CD4-positive, alpha-beta T cell (primary cell): ENCODE results near the gene IRF6. TPM values are rescaled to one million over a fixed set of nuclear protein-coding genes. Genes with fewer than 3 reads are reported as not detected.

Experiments
- ATAC-seq: fragments of 200-7000 bp; cut with Tn5 transposase; one replicate; pipeline ENCODE4 v1.10.0; 2022; ENCODE audit warnings: mild to moderate bottlenecking; ENCODE audit not compliant: poor library complexity
- CTCF ChIA-PET: fragments of 350-600 bp; sonication (Branson Sonifier 250); formaldehyde crosslinking; loops from one replicate; lab custom pipeline; 2021; ENCODE audit warnings: antibody characterized with exemption, inconsistent platforms; lab: Charles Lee
- POLR2A ChIA-PET: fragments of 350-600 bp; sonication (Branson Sonifier 250); formaldehyde crosslinking; loops from one replicate; lab custom pipeline; 2021; ENCODE audit warnings: antibody characterized with exemption, inconsistent platforms; lab: Charles Lee
- DNase-seq, 14 experiments: peaks; one replicate each; pipeline ENCODE4 v3.0.0-alpha.2; 2013 to 2020; ENCODE audit warnings: mixed read lengths in 2 of 14
- H3K27ac ChIP-seq, 2 donors: one replicate each; pipeline versions ENCODE4 v1.5.1 to v1.7.0; 2013; ENCODE audit warnings: low read length in 2 of 2, low read depth in 1 of 2, mild to moderate bottlenecking in 1 of 2
- H3K27me3 ChIP-seq, 2 experiments: 1 replicate in 1 of 2; 2 replicates in 1 of 2; pipeline versions ENCODE4 v1.6.1 to v1.7.0; 2013; ENCODE audit warnings: low read length in 2 of 2, control low read depth in 1 of 2, mild to moderate bottlenecking in 1 of 2, moderate library complexity in 1 of 2; ENCODE audit not compliant: insufficient read depth in 2 of 2, control insufficient read depth in 1 of 2
- H3K36me3 ChIP-seq: one replicate; pipeline ENCODE4 v1.6.1; 2013; ENCODE audit warnings: low read length, control low read depth; ENCODE audit not compliant: insufficient read depth
- H3K4me1 ChIP-seq: one replicate; pipeline ENCODE4 v1.6.1; 2013; ENCODE audit warnings: low read length, control low read depth; ENCODE audit not compliant: insufficient read depth
- H3K4me3 ChIP-seq: one replicate; pipeline ENCODE4 v1.5.1; 2013; ENCODE audit warnings: mild to moderate bottlenecking, low read length, moderate library complexity
- H3K9me3 ChIP-seq, 2 experiments: 1 replicate in 1 of 2; 2 replicates in 1 of 2; pipeline versions ENCODE4 v1.6.1 to v1.7.0; 2013; ENCODE audit warnings: low read length in 2 of 2, mild to moderate bottlenecking in 2 of 2, control low read depth in 1 of 2, moderate library complexity in 1 of 2; ENCODE audit not compliant: control insufficient read depth in 1 of 2, insufficient read depth in 1 of 2
- H3K27ac Mint-ChIP-seq: one replicate; pipeline ENCODE4 v1.8.0; 2020; ENCODE audit warnings: mixed read lengths
- H3K27me3 Mint-ChIP-seq: one replicate; pipeline ENCODE4 v1.8.0; 2021; ENCODE audit warnings: mixed read lengths
- H3K36me3 Mint-ChIP-seq: one replicate; pipeline ENCODE4 v1.8.0; 2021; ENCODE audit warnings: low read depth, mixed read lengths
- H3K4me1 Mint-ChIP-seq: one replicate; pipeline ENCODE4 v1.8.0; 2021; ENCODE audit warnings: low read depth, mixed read lengths
- H3K4me3 Mint-ChIP-seq: one replicate; pipeline ENCODE4 v1.8.0; 2020; ENCODE audit warnings: mild to moderate bottlenecking, mixed read lengths
- H3K9me3 Mint-ChIP-seq: one replicate; pipeline ENCODE4 v1.8.0; 2020; ENCODE audit warnings: mixed read lengths
- intact Hi-C, 2 experiments: fragments of 100-400 bp; cut with DNase I in 1 of 2; cut with micrococcal nuclease in 1 of 2; formaldehyde crosslinking; loops; one replicate each; pipeline versions ENCODE4 v1.15.1 to v1.9.0; 2023 to 2025; cut with DNase I, micrococcal nuclease
- total RNA-seq, 174 experiments: library from RNA in 2 of 174; stranded (reverse) in 2 of 174; gene quantifications; one replicate each; pipeline ENCODE4 v1.2.3 and lab custom pipeline; 2021 to 2026
- TF ChIP-seq, protein P1 (sequence below): fragments of 200-600 bp; IDR thresholded peaks from one replicate; pipeline ENCODE4 v1.8.0; 2022; ENCODE audit warnings: antibody characterized with exemption, mild to moderate bottlenecking

Gene IRF6
- total RNA-seq, 2 experiments from 2014 or later: 0.74 to 1.7 TPM

DNA sequence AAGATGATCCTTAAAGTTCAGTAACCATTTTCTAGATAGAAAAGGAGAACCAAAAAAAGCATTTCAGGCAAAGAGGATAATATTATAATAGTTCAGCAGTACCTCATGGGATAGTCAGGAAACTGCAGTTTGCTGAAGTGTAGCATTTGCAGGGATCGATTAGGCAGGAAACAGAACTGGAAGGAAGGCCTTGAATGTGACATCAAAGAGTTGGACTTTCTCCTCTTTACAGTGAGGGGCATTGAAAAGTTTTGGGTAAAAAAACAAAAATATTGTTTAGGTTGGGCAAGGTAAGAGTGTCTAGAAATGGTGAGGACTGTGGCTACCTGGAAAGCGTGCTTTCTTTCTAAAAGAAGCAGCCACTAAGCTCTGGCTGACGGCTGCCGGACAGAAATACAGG, 8.0 kb upstream of the IRF6 start:
- Histone ChIP-seq H3K36me3 (no peaks in the 10 kb centered on the region), H3K9me3 (no peaks in the 10 kb centered on the region), H3K27ac (no peak overlapping the region), H3K4me1 (peaks cover 5% of the 10 kb centered on the region), H3K4me3 (no peak overlapping the region), H3K27me3 (peaks cover 0 to 5% of the 10 kb centered on the region in 2 experiments)
- DNase-seq (no peak), ATAC-seq (no peak)
- Mint-ChIP-seq H3K27ac (no peak overlapping the region), H3K36me3 (no peaks in the 10 kb centered on the region), H3K27me3 (no peaks in the 10 kb centered on the region), H3K4me1 (peaks cover 10% of the 10 kb centered on the region), H3K4me3 (no peak overlapping the region), H3K9me3 (no peaks in the 10 kb centered on the region)
- TF ChIP-seq, protein P1, sequence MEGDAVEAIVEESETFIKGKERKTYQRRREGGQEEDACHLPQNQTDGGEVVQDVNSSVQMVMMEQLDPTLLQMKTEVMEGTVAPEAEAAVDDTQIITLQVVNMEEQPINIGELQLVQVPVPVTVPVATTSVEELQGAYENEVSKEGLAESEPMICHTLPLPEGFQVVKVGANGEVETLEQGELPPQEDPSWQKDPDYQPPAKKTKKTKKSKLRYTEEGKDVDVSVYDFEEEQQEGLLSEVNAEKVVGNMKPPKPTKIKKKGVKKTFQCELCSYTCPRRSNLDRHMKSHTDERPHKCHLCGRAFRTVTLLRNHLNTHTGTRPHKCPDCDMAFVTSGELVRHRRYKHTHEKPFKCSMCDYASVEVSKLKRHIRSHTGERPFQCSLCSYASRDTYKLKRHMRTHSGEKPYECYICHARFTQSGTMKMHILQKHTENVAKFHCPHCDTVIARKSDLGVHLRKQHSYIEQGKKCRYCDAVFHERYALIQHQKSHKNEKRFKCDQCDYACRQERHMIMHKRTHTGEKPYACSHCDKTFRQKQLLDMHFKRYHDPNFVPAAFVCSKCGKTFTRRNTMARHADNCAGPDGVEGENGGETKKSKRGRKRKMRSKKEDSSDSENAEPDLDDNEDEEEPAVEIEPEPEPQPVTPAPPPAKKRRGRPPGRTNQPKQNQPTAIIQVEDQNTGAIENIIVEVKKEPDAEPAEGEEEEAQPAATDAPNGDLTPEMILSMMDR: no peak
- intact Hi-C loops: no loop called here
- ChIA-PET POLR2A (no interaction called here), CTCF (no interaction called here)

DNA sequence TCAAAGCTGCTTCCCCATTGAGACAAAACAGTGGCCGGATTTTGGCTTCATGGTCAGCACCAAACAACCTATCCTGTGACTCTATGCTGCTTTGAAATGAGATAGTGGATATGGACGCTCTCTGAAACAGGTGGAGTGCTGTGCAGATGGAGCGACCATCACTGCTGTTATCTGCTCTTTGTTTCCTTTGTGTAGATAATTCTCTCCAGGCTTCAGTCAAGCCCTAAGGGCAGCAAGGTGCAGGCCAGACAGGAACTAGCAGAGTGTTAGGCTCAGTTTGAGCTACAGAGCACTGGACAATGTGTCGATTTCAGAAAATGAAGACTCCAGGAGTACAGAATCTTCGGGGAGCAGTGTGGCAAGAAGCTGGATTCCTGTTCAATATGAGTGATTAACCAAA, 4.8 kb upstream of the IRF6 start:
- H3K36me3 Mint-ChIP-seq: no peaks in the 10 kb centered on the region
- CTCF ChIA-PET: interaction anchor here (1.2 kb wide), 1 partner anchor 9 kb away, joined by 3 read pairs; no protein-coding TSS in a partner anchor
- intact Hi-C loops: no loop called here
- H3K27me3 Mint-ChIP-seq: peaks cover 5% of the 10 kb centered on the region
- peaks cover 15% of the 10 kb centered on the region for H3K4me1 Mint-ChIP-seq
- TF ChIP-seq, protein P1: no peak
- H3K9me3 Mint-ChIP-seq: no peaks in the 10 kb centered on the region
- DNase-seq (no peak), ATAC-seq (no peak)
- Histone ChIP-seq H3K4me1 (peaks cover 4% of the 10 kb centered on the region), H3K9me3 (no peaks in the 10 kb centered on the region), H3K27ac (no peak overlapping the region), H3K36me3 (no peaks in the 10 kb centered on the region), H3K27me3 (no peaks in the 10 kb centered on the region), H3K4me3 (no peak overlapping the region)
- no peak overlapping the region for H3K4me3 Mint-ChIP-seq
- POLR2A ChIA-PET: no interaction called here
- no peak overlapping the region for H3K27ac Mint-ChIP-seq

DNA sequence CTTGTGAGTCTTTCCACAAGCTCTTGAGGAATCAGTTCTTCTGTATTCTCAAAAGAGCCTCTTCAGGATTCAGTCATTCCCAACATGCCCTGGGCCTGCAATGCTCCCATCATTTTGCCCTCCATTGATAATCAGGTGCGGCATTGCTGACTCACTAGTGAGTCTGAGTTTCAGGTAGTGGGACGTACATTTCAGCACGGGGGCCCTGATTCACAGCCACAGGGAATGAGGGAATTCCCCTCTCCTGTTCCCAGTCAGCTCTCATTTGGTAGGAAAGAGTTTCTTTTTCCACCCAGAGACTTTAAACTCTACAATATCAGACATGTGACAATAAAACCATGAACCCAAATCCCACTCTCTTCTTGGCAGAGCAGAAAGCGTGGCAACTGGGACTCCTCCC, 3.7 kb upstream of the IRF6 start:
- peaks cover 0 to 3% of the 10 kb centered on the region in 2 experiments for H3K27me3 ChIP-seq
- no peak overlapping the region for H3K4me3 Mint-ChIP-seq
- no peak for DNase-seq
- peaks cover 8% of the 10 kb centered on the region for H3K4me1 ChIP-seq
- H3K9me3 ChIP-seq: peaks cover 0 to 4% of the 10 kb centered on the region in 2 experiments
- H3K4me1 Mint-ChIP-seq: peaks cover 8% of the 10 kb centered on the region
- no peak for ATAC-seq
- no peaks in the 10 kb centered on the region for H3K36me3 ChIP-seq
- POLR2A ChIA-PET: no interaction called here
- TF ChIP-seq, protein P1: no peak
- peaks cover 10% of the 10 kb centered on the region for H3K27me3 Mint-ChIP-seq
- H3K27ac ChIP-seq: no peak overlapping the region
- H3K27ac Mint-ChIP-seq: no peak overlapping the region
- no peaks in the 10 kb centered on the region for H3K36me3 Mint-ChIP-seq
- no peak overlapping the region for H3K4me3 ChIP-seq
- intact Hi-C loops: no loop called here
- H3K9me3 Mint-ChIP-seq: no peaks in the 10 kb centered on the region
- CTCF ChIA-PET: interaction anchor here (1.8 kb wide), 1 partner anchor 62 kb away, joined by 4 read pairs; no protein-coding TSS in a partner anchor
